Heart left ventricle (tissue), 13 donors: ENCODE measurements around the gene PHF21A.

Source experiments
- CTCF ChIP-seq, 12 donors: fragments of 200-600 bp; sonication (generic) in 4 of 12; IDR thresholded peaks; one replicate each; pipeline versions ENCODE4 v1.5.0 to v1.8.0; 2018 to 2022; ENCODE audit warnings: antibody characterized with exemption in 12 of 12, mild to moderate bottlenecking in 5 of 12
- POLR2A ChIP-seq, 2 donors: fragments of 450-650 bp; IDR thresholded peaks; one replicate each; pipeline ENCODE4 v1.6.1; 2017; ENCODE audit warnings: antibody characterized with exemption in 2 of 2, mild to moderate bottlenecking in 2 of 2, moderate library complexity in 2 of 2
- donor health status: ischemic (EF 13 %, LVEDD 7.1; RV severe dilation, severe dysfunction).
- donor health status: DM: no; HTN: yes; CAD: no.
- donor health status: DM: no; HTN: no; CAD: no.
- donor health status: ischemic (EF 25% LVEDD 6.9; RV normal size, moderate dysfunction).
- donor health status: ischemic (EF 25% LVEDD 5.7; RV mildly dilated, moderate dysfunction).
- donor health status: ischemic (EF 35%, LVEDD 5.7; RV mildly dilated, moderate dysfunction).
- donor health status: nonischemic (EF 11% LVEDD 7.7; RV severe dilation, severe dysfunction).
- donor health status: DM: yes; HTN: yes; CAD: no.
- donor health status: PGD.
- donor health status: ischemic (EF 29% LVEDD 5.4; RV normal size, mild dysfunction).
- donor health status: nonischemic (EF 23%, LVEDD 6.1; RV moderate dilation, normal function).

DNA sequence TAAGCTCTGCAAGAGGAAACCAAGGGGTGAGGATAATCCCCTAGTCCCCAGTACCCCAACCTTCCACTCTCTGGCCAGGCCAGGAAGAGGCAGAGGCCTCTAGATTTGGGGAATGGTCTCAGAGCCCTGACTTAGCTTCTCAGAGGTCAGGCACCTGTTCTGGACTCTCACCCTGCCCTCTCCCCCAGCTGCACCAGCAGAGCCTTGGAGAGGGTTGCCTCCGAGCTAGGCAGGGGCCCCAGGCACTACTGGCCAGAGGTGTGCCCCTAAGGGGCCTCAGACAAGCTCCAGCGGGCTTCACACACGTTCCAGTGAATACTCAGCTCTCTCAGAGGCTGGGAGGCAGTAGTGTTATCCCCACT lies 222.2 kb downstream of the PHF21A start:
- TF ChIP-seq CTCF (IDR thresholded peaks at IDR 0.05) (no peak), POLR2A (IDR thresholded peaks at IDR 0.05) (no peak)
